ENCODE measurements around the gene FSTL4. TPM values are rescaled to one million over a fixed set of nuclear protein-coding genes. Genes with fewer than 3 reads are reported as not detected.

Gene FSTL4
- total RNA-seq, 1 donor from 2014 or later: 14.3 TPM

GRCh38 chr5:133386662-133387061, 225.7 kb downstream of the FSTL4 start:
- no peak for TF ChIP-seq CTCF (IDR thresholded peaks at IDR 0.05; ENCODE audit: unreplicated experiment)
- H3K4me3 Mint-ChIP-seq: no peak overlapping the region
- no peak overlapping the region for H3K27ac Mint-ChIP-seq
- H3K36me3 Mint-ChIP-seq: no peaks in the 10 kb centered on the region
- H3K4me1 Mint-ChIP-seq: peaks cover 26% of the 10 kb centered on the region
- H3K27me3 Mint-ChIP-seq (ENCODE audit: low read depth): peaks cover 8% of the 10 kb centered on the region
- H3K9me3 Mint-ChIP-seq: no peaks in the 10 kb centered on the region
- DNase-seq (ENCODE audit: low spot score in 2 of 2, unreplicated experiment in 2 of 2): no peak

- Mint-ChIP-seq H3K27me3 (ENCODE audit: low read depth) (peaks cover 8% of the 10 kb centered on the region), H3K9me3 (no peaks in the 10 kb centered on the region), H3K36me3 (no peaks in the 10 kb centered on the region), H3K27ac (no peak overlapping the region), H3K4me1 (peaks cover 26% of the 10 kb centered on the region), H3K4me3 (no peak overlapping the region)
- no peak for DNase-seq (ENCODE audit: low spot score in 2 of 2, unreplicated experiment in 2 of 2)
- TF ChIP-seq CTCF (IDR thresholded peaks at IDR 0.05; ENCODE audit: unreplicated experiment): no peak
Measured at GRCh38 chr5:133385346-133385745, 227.0 kb downstream of the FSTL4 start.

GRCh38 chr5:133384903-133385302, 227.4 kb downstream of the FSTL4 start:
- Mint-ChIP-seq H3K27ac (no peak overlapping the region), H3K9me3 (no peaks in the 10 kb centered on the region), H3K36me3 (no peaks in the 10 kb centered on the region), H3K4me3 (no peak overlapping the region), H3K27me3 (ENCODE audit: low read depth) (peaks cover 8% of the 10 kb centered on the region), H3K4me1 (peaks cover 26% of the 10 kb centered on the region)
- TF ChIP-seq CTCF (IDR thresholded peaks at IDR 0.05; ENCODE audit: unreplicated experiment): no peak
- DNase-seq (ENCODE audit: low spot score in 2 of 2, unreplicated experiment in 2 of 2): no peak

GRCh38 chr5:133384120-133384855, 228.1 kb downstream of the FSTL4 start:
- peaks cover 2% of the 10 kb centered on the region for H3K36me3 Mint-ChIP-seq
- H3K4me3 Mint-ChIP-seq: no peak overlapping the region
- H3K27me3 Mint-ChIP-seq (ENCODE audit: low read depth): peaks cover 8% of the 10 kb centered on the region
- peaks cover 23% of the 10 kb centered on the region for H3K4me1 Mint-ChIP-seq
- TF ChIP-seq CTCF (IDR thresholded peaks at IDR 0.05; ENCODE audit: unreplicated experiment): no peak
- DNase-seq (ENCODE audit: low spot score in 2 of 2, unreplicated experiment in 2 of 2): no peak
- H3K27ac Mint-ChIP-seq: no peak overlapping the region
- peaks cover 3% of the 10 kb centered on the region for H3K9me3 Mint-ChIP-seq

- peaks cover 8% of the 10 kb centered on the region for H3K27me3 Mint-ChIP-seq (ENCODE audit: low read depth)
- peaks cover 16% of the 10 kb centered on the region for H3K4me1 Mint-ChIP-seq
- DNase-seq (ENCODE audit: low spot score in 2 of 2, unreplicated experiment in 2 of 2): no peak
- peak overlapping the region; percentile 10 for H3K27ac Mint-ChIP-seq
- peaks cover 5% of the 10 kb centered on the region for H3K36me3 Mint-ChIP-seq
- H3K9me3 Mint-ChIP-seq: peaks cover 9% of the 10 kb centered on the region
- no peak overlapping the region for H3K4me3 Mint-ChIP-seq
- TF ChIP-seq CTCF (IDR thresholded peaks at IDR 0.05; ENCODE audit: unreplicated experiment): no peak
Measured at GRCh38 chr5:133383580-133383939, 228.8 kb downstream of the FSTL4 start.
